HG03039 (cell line): ENCODE measurements around the gene ADGRV1.
"Not testable (repeated sequence)": the region's sequence is repeated elsewhere in the genome, so short reads cannot be mapped to it uniquely, and the experiment has no call there.

Source experiments
- ATAC-seq: cut with Tn5 transposase; IDR thresholded peaks from one replicate; pipeline ENCODE4 v1.9.1; 2021; ENCODE audit warnings: mild to moderate bottlenecking, moderate library complexity; ENCODE audit not compliant: unreplicated experiment

ADGRV1 gene

GRCh38 chr5:90586469-90586868 is 27.9 kb downstream of the ADGRV1 start:
- no peak for ATAC-seq

GRCh38 chr5:90590170-90590569 is 31.6 kb downstream of the ADGRV1 start:
- ATAC-seq: no peak

- not testable (repeated sequence) for ATAC-seq
These were observed 34.5 kb downstream of the ADGRV1 start for GRCh38 chr5:90593083-90593482.

GRCh38 chr5:90595766-90596165 is 37.2 kb downstream of the ADGRV1 start:
- ATAC-seq: not testable (repeated sequence)

GRCh38 chr5:90598293-90598692 is 39.7 kb downstream of the ADGRV1 start:
- ATAC-seq: no peak

GRCh38 chr5:90600307-90600706 is 41.7 kb downstream of the ADGRV1 start:
- not testable (repeated sequence) for ATAC-seq

GRCh38 chr5:90601468-90601867 is 42.9 kb downstream of the ADGRV1 start:
- no peak for ATAC-seq

GRCh38 chr5:90602681-90603080 is 44.1 kb downstream of the ADGRV1 start:
- no peak for ATAC-seq

GRCh38 chr5:90606539-90606938 is 47.9 kb downstream of the ADGRV1 start:
- ATAC-seq: no peak

GRCh38 chr5:90612919-90613318 is 54.3 kb downstream of the ADGRV1 start:
- ATAC-seq: peak; percentile 97

- no peak for ATAC-seq
These were observed 54.9 kb downstream of the ADGRV1 start for GRCh38 chr5:90613459-90613858.

- ATAC-seq: no peak
These were observed 55.4 kb downstream of the ADGRV1 start for GRCh38 chr5:90613918-90614504.

- no peak for ATAC-seq
These were observed 56.8 kb downstream of the ADGRV1 start for GRCh38 chr5:90615355-90615754.

GRCh38 chr5:90618071-90618470 is 59.5 kb downstream of the ADGRV1 start:
- ATAC-seq: no peak

- ATAC-seq: not testable (repeated sequence)
These were observed 61.2 kb downstream of the ADGRV1 start for GRCh38 chr5:90619762-90620161.

- no peak for ATAC-seq
These were observed 63.3 kb downstream of the ADGRV1 start for GRCh38 chr5:90621848-90622247.

- no peak for ATAC-seq
These were observed 67.9 kb downstream of the ADGRV1 start for GRCh38 chr5:90626493-90626892.

- ATAC-seq: no peak
These were observed 69.9 kb downstream of the ADGRV1 start for GRCh38 chr5:90628492-90628891.

- ATAC-seq: no peak
These were observed 74.2 kb downstream of the ADGRV1 start for GRCh38 chr5:90632791-90633190.

GRCh38 chr5:90636948-90637347 is 78.4 kb downstream of the ADGRV1 start:
- ATAC-seq: no peak

GRCh38 chr5:90637731-90638130 is 79.1 kb downstream of the ADGRV1 start:
- ATAC-seq: no peak

- ATAC-seq: no peak
These were observed 80.3 kb downstream of the ADGRV1 start for GRCh38 chr5:90638878-90639277.

- no peak for ATAC-seq
These were observed 82.0 kb downstream of the ADGRV1 start for GRCh38 chr5:90640484-90641059.
